HepG2 (cell line): ENCODE results near the gene MYADML2. TPM values are rescaled to one million over a fixed set of nuclear protein-coding genes. Genes with fewer than 3 reads are reported as not detected.

Source experiments
- ATAC-seq: fragments of 200-7000 bp; cut with Tn5 transposase; 3 replicates; pipeline ENCODE4 v1.9.1; 2020; ENCODE audit warnings: mild to moderate bottlenecking, moderate library complexity
- BruUV-seq: library from RNA; stranded (reverse); fragments of 400-500 nt; replicated peaks from 2 replicates; lab custom pipeline; 2021; lab: Mats Ljungman, UMichigan
- CTCF ChIA-PET: fragments of 300-600 bp; formaldehyde crosslinking; extraction: SDS; loops from one replicate; lab custom pipeline; 2021; ENCODE audit warnings: low total read pairs, inconsistent platforms, low intra/inter-chr PET ratio; lab: Yijun Ruan, JAX
- POLR2A ChIA-PET: fragments of 350-600 bp; sonication (Branson Sonifier 250); formaldehyde crosslinking; loops from one replicate; lab custom pipeline; 2020; ENCODE audit warnings: antibody characterized with exemption, inconsistent platforms; lab: Yijun Ruan, JAX
- DNase-seq: peaks from one replicate; pipeline ENCODE4 v3.0.0-alpha.2; 2015; ENCODE audit warnings: low spot score
- FAIRE-seq: peaks from 3 replicates; lab custom pipeline; 2011; peaks lifted over from hg19 to GRCh38; lab: Jason Lieb, UNC
- H2AFZ ChIP-seq: one replicate; pipeline ENCODE4 v1.6.1; 2011; ENCODE audit warnings: low read length, inconsistent platforms
- H3K27ac ChIP-seq: fragments of 300-600 bp; 3 replicates; pipeline ENCODE4 v1.8.0; 2011; ENCODE audit warnings: mixed run types, mild to moderate bottlenecking, mixed read lengths, low read length, inconsistent platforms; ENCODE audit not compliant: insufficient read depth; ENCODE audit errors: extremely low read length
- H3K27me3 ChIP-seq, 2 experiments: fragments of 200-600 bp in 1 of 2; 2 replicates in 1 of 2; 3 replicates in 1 of 2; pipeline versions ENCODE4 v1.6.0 to v1.8.0; 2011; ENCODE audit warnings: low read length in 2 of 2, mild to moderate bottlenecking in 2 of 2, moderate library complexity in 2 of 2, inconsistent platforms in 1 of 2; ENCODE audit not compliant: insufficient read depth in 2 of 2, control insufficient read depth in 1 of 2
- H3K36me3 ChIP-seq, 2 experiments: fragments of 200-600 bp in 1 of 2; replicated peaks in 1 of 2; 2 replicates in 1 of 2; 3 replicates in 1 of 2; pipeline versions ENCODE4 v1.5.1 to v1.8.0; 2011; ENCODE audit warnings: low read length in 2 of 2, inconsistent platforms in 1 of 2; ENCODE audit not compliant: insufficient read depth in 2 of 2, control insufficient read depth in 1 of 2
- H3K4me1 ChIP-seq: 2 replicates; pipeline ENCODE4 v1.5.1; 2012; ENCODE audit warnings: low read length, inconsistent platforms; ENCODE audit not compliant: insufficient read depth
- H3K4me2 ChIP-seq: 2 replicates; pipeline ENCODE4 v1.6.0; 2011; ENCODE audit warnings: low read depth, low read length, inconsistent platforms
- H3K4me3 ChIP-seq, 3 experiments: fragments of 200-600 bp in 1 of 3; sonication (generic), shearing (Covaris generic) in 1 of 3; replicated peaks in 1 of 3; 2 replicates each; pipeline ENCODE4 v1.5.1; 2011 to 2016; ENCODE audit warnings: low read length in 3 of 3, inconsistent platforms in 2 of 3, low read depth in 2 of 3, mild to moderate bottlenecking in 2 of 3, control low read depth in 1 of 3, mixed read lengths in 1 of 3; ENCODE audit not compliant: insufficient read depth in 1 of 3
- H3K79me2 ChIP-seq: one replicate; pipeline ENCODE4 v1.6.1; 2011; ENCODE audit warnings: low read length, inconsistent platforms; ENCODE audit not compliant: insufficient read depth
- H3K9ac ChIP-seq: 2 replicates; pipeline ENCODE4 v1.6.0; 2011; ENCODE audit warnings: mild to moderate bottlenecking, low read depth, low read length, inconsistent platforms; ENCODE audit not compliant: insufficient read depth
- H3K9me3 ChIP-seq: 2 replicates; pipeline ENCODE4 v1.5.1; 2012; ENCODE audit warnings: mild to moderate bottlenecking, low read length
- H4K20me1 ChIP-seq: 2 replicates; pipeline ENCODE4 v1.6.0; 2011; ENCODE audit warnings: inconsistent platforms, mild to moderate bottlenecking, low read length, moderate library complexity; ENCODE audit not compliant: insufficient read depth
- PCBP1 ChIP-seq: fragments of 200-400 bp; formaldehyde crosslinking; IDR thresholded peaks from 2 replicates; pipeline ENCODE4 v1.6.1; 2017; ENCODE audit warnings: mild to moderate bottlenecking, low read depth, low read length, borderline replicate concordance
- PITX1 ChIP-seq: sonication (generic); formaldehyde crosslinking; IDR thresholded peaks from 2 replicates; pipeline ENCODE4 v1.5.1; 2020; ENCODE audit warnings: mild to moderate bottlenecking, missing genetic modification reagents
- ZBED4 ChIP-seq: sonication (generic); formaldehyde crosslinking; IDR thresholded peaks from 2 replicates; pipeline ENCODE4 v1.4.0; 2020; ENCODE audit warnings: missing genetic modification reagents, borderline replicate concordance
- ZBTB26 ChIP-seq: IDR thresholded peaks from 2 replicates; pipeline ENCODE4 v1.6.1; 2016; ENCODE audit warnings: missing compliant biosample characterization, missing genetic modification reagents, borderline replicate concordance
- ZNF280D ChIP-seq: sonication (generic); formaldehyde crosslinking; IDR thresholded peaks from 2 replicates; pipeline ENCODE4 v1.5.1; 2020; ENCODE audit warnings: mild to moderate bottlenecking, missing genetic modification reagents
- ZNF446 ChIP-seq: sonication (generic); formaldehyde crosslinking; IDR thresholded peaks from 2 replicates; pipeline ENCODE4 v1.5.0; 2020; ENCODE audit warnings: mild to moderate bottlenecking, missing genetic modification reagents
- ZNF547 ChIP-seq: sonication (generic); formaldehyde crosslinking; IDR thresholded peaks from 2 replicates; pipeline ENCODE4 v1.5.1; 2020; ENCODE audit warnings: mild to moderate bottlenecking, missing genetic modification reagents
- ZNF687 ChIP-seq: sonication (generic); formaldehyde crosslinking; IDR thresholded peaks from 2 replicates; pipeline ENCODE4 v1.5.1; 2020; ENCODE audit warnings: mild to moderate bottlenecking, missing genetic modification reagents, moderate library complexity
- ZNF879 ChIP-seq: sonication (generic); formaldehyde crosslinking; IDR thresholded peaks from 2 replicates; pipeline ENCODE4 v1.8.1; 2023; ENCODE audit warnings: missing genetic modification reagents
- WGBS: methylation state at CpG from one replicate; pipeline ENCODE4 v1.1.6; 2017; ENCODE audit warnings: low lambda C conversion rate; 5-methylcytosine and 5-hydroxymethylcytosine counted together
- in situ Hi-C: cut with HindIII; loops from 2 replicates; pipeline ENCODE4 v1.10.0; 2017; ENCODE audit warnings: low pct_unique_long_range_greater_than_20kb; ENCODE audit not compliant: extremely low pct_ligation_motif_present
- intact Hi-C: fragments of 100-400 bp; cut with micrococcal nuclease; formaldehyde crosslinking; loops from one replicate; pipeline ENCODE4 v1.10.0; 2022; ENCODE audit not compliant: unreplicated experiment
- polyA plus RNA-seq, 8 experiments: library from polyadenylated mRNA; depleted of rRNA in 3 of 8; stranded (reverse) in 7 of 8; unstranded in 1 of 8; fragments of >200 nt; fragmentation: Illumina TruSeq in 4 of 8; extraction: Trizol in 4 of 8; gene quantifications; 2 replicates each; pipeline versions ENCODE4 v1.2.1 to v1.2.3, GENCODE V29; 2011 to 2016; ENCODE audit warnings: low read depth in 4 of 8, missing spikeins in 1 of 8, mixed read lengths in 1 of 8; ENCODE audit not compliant: insufficient read depth in 1 of 8
- total RNA-seq, 5 experiments: library from RNA; depleted of rRNA; stranded (reverse); fragments of >200 nt; fragmentation: Illumina TruSeq; extraction: Trizol; gene quantifications; 2 replicates each; pipeline ENCODE4 v1.2.3, GENCODE V29; 2016; ENCODE audit warnings: low read depth in 1 of 5

Gene MYADML2
- total and polyA plus RNA-seq, 2 of the 13 experiments (the other 11 are each of a cell fraction or from before 2014, with no cell fraction given) = not detected

GRCh38 chr17:81928544-81929252, 18.3 kb downstream of the MYADML2 start:
- peak overlapping the region; percentile 94 for H3K4me2 ChIP-seq
- peaks cover 37% of the 10 kb centered on the region for H3K79me2 ChIP-seq
- FAIRE-seq (no peak), ATAC-seq (peak; percentile 11), DNase-seq (no peak)
- intact Hi-C loops = no loop called here
- H2AFZ ChIP-seq = no peak overlapping the region
- H3K4me1 ChIP-seq = peaks cover 60% of the 10 kb centered on the region
- in situ Hi-C loops = no loop called here
- peak overlapping the region; percentile 74 to 91 (median 89) for H3K4me3 ChIP-seq
- ChIA-PET CTCF (interaction anchor here (1.0 kb wide), 1 partner anchor 92 kb away, joined by 3 read pairs; no protein-coding TSS in a partner anchor), POLR2A (interaction anchor here (0.6 to 6.1 kb wide), 25 partner anchors 9 to 225 kb away, joined by 3 to 71 read pairs (median 5); partner anchors contain the start of genes CENPX, DCXR, LRRC45 and MCRIP1)
- H3K9me3 ChIP-seq = no peaks in the 10 kb centered on the region
- H4K20me1 ChIP-seq = peaks cover 29% of the 10 kb centered on the region
- WGBS = 31% methylated on average over 22 of the region's 44 CpGs
- peaks cover 4 to 6% of the 10 kb centered on the region in 2 experiments; a peak in 4 of 5 replicates for H3K36me3 ChIP-seq
- BruUV-seq = TSS peak; percentile 26
- peak overlapping the region; percentile 79 for H3K9ac ChIP-seq
- H3K27me3 ChIP-seq = no peaks in the 10 kb centered on the region
- H3K27ac ChIP-seq = peak overlapping the region; percentile 79
- peak; percentile 49 for TF ChIP-seq ZNF687 (CRISPR knock-in tag)
- no peak; the same call in 1 of the 2 replicates for TF ChIP-seq ZBTB26 (CRISPR knock-in tag)
- 0 out of 2 replicates have a peak, but pooled peaks have one; percentile 17 for TF ChIP-seq PITX1 (CRISPR knock-in tag)
- TF ChIP-seq PCBP1 = peak; percentile 22; the same call in 1 of the 2 replicates
- TF ChIP-seq ZNF879 (CRISPR knock-in tag) = peak; percentile 40; the same call in 1 of the 2 replicates
- 0 out of 2 replicates have a peak, but pooled peaks have one; percentile 76 for TF ChIP-seq ZNF547 (CRISPR knock-in tag)
- peak; percentile 2; the same call in 1 of the 2 replicates for TF ChIP-seq ZNF280D
- no peak for TF ChIP-seq ZBED4
- no peak for TF ChIP-seq ZNF446 (CRISPR knock-in tag)
